Measurements from ENCODE around the gene UMODL1.
A peak's percentile ranks its signal among the peaks of the same experiment; 100 is the strongest.

DNA sequence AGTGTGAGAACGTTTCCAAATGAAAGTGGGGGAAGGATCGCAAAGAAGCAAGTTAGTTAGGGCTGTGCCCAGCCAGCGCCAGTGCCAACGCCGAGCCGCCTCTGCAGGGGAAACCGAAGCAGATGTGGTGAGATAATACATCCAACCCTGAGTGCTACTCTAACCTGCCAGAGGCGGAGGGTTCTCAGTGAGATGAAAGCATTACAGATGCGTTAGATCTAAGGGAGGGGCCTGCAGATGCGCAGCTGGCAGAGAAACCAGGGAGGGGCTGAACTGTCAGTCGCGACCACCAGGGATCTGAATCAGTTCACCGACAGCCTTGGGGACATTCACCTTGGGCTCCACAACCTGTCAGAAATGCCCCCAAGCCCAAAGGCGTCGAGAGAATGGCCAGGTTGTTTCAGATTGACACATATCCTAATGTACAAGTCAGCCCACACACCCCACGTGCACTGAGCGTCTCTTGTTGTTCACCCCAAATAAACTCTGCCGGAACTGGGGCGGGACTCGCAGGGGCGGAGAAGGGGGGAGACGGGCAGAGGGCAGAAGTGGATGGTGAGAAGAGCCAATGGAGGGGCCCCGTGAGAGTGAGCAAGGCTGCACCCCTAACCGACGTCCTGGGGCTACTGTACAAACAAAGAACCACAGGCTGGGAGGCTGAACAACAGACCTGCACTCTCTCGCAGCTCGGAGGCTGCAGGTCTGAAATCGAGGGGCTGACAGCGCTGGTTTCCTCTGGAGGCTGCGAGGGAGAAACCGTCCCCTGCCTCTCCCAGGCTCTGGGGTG, 8.7 kb upstream of the UMODL1 start:
- TF ChIP-seq SRF (IDR thresholded peaks at IDR 0.05; ENCODE audit: low read depth in 2 of 2, low read length in 2 of 2): no peak
- TF ChIP-seq, protein P1, sequence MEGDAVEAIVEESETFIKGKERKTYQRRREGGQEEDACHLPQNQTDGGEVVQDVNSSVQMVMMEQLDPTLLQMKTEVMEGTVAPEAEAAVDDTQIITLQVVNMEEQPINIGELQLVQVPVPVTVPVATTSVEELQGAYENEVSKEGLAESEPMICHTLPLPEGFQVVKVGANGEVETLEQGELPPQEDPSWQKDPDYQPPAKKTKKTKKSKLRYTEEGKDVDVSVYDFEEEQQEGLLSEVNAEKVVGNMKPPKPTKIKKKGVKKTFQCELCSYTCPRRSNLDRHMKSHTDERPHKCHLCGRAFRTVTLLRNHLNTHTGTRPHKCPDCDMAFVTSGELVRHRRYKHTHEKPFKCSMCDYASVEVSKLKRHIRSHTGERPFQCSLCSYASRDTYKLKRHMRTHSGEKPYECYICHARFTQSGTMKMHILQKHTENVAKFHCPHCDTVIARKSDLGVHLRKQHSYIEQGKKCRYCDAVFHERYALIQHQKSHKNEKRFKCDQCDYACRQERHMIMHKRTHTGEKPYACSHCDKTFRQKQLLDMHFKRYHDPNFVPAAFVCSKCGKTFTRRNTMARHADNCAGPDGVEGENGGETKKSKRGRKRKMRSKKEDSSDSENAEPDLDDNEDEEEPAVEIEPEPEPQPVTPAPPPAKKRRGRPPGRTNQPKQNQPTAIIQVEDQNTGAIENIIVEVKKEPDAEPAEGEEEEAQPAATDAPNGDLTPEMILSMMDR (IDR thresholded peaks at IDR 0.05 in 2 of 3, conservative IDR thresholded peaks at IDR 0.05 in 1 of 3; ENCODE audit: control insufficient read depth in 2 of 3, extremely low read depth in 1 of 3, insufficient read depth in 1 of 3, low read depth in 3 of 3, low read length in 3 of 3): no peak
- TF ChIP-seq WRNIP1 (IDR thresholded peaks at IDR 0.05; ENCODE audit: borderline replicate concordance, low read depth, low read length): no peak
- no peak for TF ChIP-seq GABPA (IDR thresholded peaks at IDR 0.05; ENCODE audit: low read depth)
- TF ChIP-seq, protein P2, sequence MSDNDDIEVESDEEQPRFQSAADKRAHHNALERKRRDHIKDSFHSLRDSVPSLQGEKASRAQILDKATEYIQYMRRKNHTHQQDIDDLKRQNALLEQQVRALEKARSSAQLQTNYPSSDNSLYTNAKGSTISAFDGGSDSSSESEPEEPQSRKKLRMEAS (IDR thresholded peaks at IDR 0.05; ENCODE audit: low read depth, low read length): peak; percentile 95

Measured in GM12878 (cell line).